MCF 10A (cell line): ENCODE results near the gene NEBL. TPM values are rescaled to one million over a fixed set of nuclear protein-coding genes. Genes with fewer than 3 reads are reported as not detected.

ENCODE experiments used
- BruUV-seq: library from RNA; stranded (reverse); fragments of 400-500 nt; replicated peaks from 2 replicates; lab custom pipeline; 2021; lab: Mats Ljungman, UMichigan
- CTCF ChIA-PET: fragments of 300-600 bp; sonication (Branson Sonifier 250); formaldehyde crosslinking; extraction: SDS; loops from one replicate; lab custom pipeline; 2021; ENCODE audit warnings: antibody characterized with exemption, inconsistent platforms; lab: Yijun Ruan, JAX
- POLR2A ChIA-PET: fragments of 300-600, 350-650 bp; sonication (Branson Sonifier 250); formaldehyde crosslinking; extraction: SDS; loops from one replicate; lab custom pipeline; 2020; ENCODE audit warnings: antibody characterized with exemption, inconsistent platforms; lab: Yijun Ruan, JAX
- DNase-seq: peaks from one replicate; pipeline ENCODE4 v3.0.0-alpha.2; 2018; ENCODE audit not compliant: unreplicated experiment
- H3K27ac Mint-ChIP-seq: one replicate; pipeline ENCODE4 v1.8.0; 2022; ENCODE audit warnings: mild to moderate bottlenecking, low read depth, mixed read lengths; ENCODE audit not compliant: unreplicated experiment
- H3K27me3 Mint-ChIP-seq: one replicate; pipeline ENCODE4 v1.8.0; 2022; ENCODE audit warnings: mixed read lengths; ENCODE audit not compliant: insufficient read depth, unreplicated experiment
- H3K36me3 Mint-ChIP-seq: one replicate; pipeline ENCODE4 v1.8.0; 2022; ENCODE audit warnings: mild to moderate bottlenecking, moderate library complexity, mixed read lengths; ENCODE audit not compliant: insufficient read depth, unreplicated experiment
- H3K4me1 Mint-ChIP-seq: one replicate; pipeline ENCODE4 v1.8.0; 2022; ENCODE audit warnings: mixed read lengths; ENCODE audit not compliant: insufficient read depth, unreplicated experiment
- H3K4me3 Mint-ChIP-seq: one replicate; pipeline ENCODE4 v1.8.0; 2022; ENCODE audit warnings: mild to moderate bottlenecking, moderate library complexity, mixed read lengths; ENCODE audit not compliant: unreplicated experiment
- H3K9me3 Mint-ChIP-seq: one replicate; pipeline ENCODE4 v1.8.0; 2022; ENCODE audit warnings: mixed read lengths; ENCODE audit not compliant: unreplicated experiment
- intact Hi-C: fragments of 100-400 bp; cut with micrococcal nuclease; formaldehyde crosslinking; loops from 2 replicates; pipeline ENCODE4 v1.14.1; 2022
- total RNA-seq: library from RNA; stranded (reverse); gene quantifications from 2 replicates; pipeline ENCODE4 v1.2.3, GENCODE V29; 2022
- TF ChIP-seq, protein P1 (sequence below): fragments of 200-600 bp; IDR thresholded peaks from one replicate; pipeline ENCODE4 v1.8.0; 2022; ENCODE audit warnings: antibody characterized with exemption, mild to moderate bottlenecking; ENCODE audit not compliant: unreplicated experiment

NEBL gene
- total RNA-seq, 1 experiment from 2014 or later, result 30.6 TPM

DNA sequence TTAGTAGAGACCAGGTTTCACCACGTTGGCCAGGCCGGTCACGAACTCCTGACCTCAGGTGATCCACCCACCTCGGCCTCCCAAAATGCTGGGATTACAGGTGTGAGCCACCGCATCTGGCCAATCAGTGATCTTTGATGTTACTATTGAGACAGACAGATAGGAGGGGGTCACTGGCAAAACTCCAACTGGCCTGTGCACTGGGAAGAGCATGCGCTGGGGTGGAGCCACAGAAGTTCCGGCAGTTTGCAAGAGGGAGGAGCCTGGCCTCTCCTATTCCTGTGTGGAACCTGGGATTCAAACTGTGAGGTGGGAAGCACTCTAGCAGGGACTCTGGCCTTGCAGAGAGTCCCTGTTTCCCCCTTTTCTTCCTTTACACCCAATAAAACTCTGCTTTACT, 60.7 kb downstream of the NEBL start:
- TF ChIP-seq, protein P1, sequence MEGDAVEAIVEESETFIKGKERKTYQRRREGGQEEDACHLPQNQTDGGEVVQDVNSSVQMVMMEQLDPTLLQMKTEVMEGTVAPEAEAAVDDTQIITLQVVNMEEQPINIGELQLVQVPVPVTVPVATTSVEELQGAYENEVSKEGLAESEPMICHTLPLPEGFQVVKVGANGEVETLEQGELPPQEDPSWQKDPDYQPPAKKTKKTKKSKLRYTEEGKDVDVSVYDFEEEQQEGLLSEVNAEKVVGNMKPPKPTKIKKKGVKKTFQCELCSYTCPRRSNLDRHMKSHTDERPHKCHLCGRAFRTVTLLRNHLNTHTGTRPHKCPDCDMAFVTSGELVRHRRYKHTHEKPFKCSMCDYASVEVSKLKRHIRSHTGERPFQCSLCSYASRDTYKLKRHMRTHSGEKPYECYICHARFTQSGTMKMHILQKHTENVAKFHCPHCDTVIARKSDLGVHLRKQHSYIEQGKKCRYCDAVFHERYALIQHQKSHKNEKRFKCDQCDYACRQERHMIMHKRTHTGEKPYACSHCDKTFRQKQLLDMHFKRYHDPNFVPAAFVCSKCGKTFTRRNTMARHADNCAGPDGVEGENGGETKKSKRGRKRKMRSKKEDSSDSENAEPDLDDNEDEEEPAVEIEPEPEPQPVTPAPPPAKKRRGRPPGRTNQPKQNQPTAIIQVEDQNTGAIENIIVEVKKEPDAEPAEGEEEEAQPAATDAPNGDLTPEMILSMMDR, result no peak
- DNase-seq, result no peak
- ChIA-PET CTCF (no interaction called here), POLR2A (no interaction called here)
- Mint-ChIP-seq H3K36me3 (peaks cover 27% of the 10 kb centered on the region), H3K4me1 (peaks cover 6% of the 10 kb centered on the region), H3K4me3 (no peak overlapping the region), H3K27ac (no peak overlapping the region), H3K27me3 (no peaks in the 10 kb centered on the region), H3K9me3 (no peaks in the 10 kb centered on the region)
- no TSS peak for BruUV-seq
- intact Hi-C loops, result no loop called here

DNA sequence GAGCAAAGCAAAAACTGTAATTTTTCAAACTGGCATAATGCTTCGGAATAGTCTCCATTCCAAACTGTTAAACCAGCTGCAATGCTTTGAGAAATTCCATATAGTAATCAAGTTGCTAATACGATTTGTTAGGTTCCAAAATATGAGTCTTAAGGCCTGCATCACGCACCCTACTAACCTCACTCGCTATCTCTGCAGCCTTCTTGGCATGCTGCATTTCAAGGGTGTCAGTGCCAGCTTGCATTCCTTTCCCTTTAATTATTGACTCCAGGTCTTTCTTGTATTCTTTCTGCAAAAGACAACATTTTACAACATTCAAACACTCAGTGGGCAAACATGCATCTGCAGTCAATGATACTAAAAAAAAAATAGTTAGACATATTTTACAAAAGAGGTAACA, 61.8 kb downstream of the NEBL start:
- DNase-seq, result no peak
- H3K36me3 Mint-ChIP-seq, result peaks cover 37% of the 10 kb centered on the region
- POLR2A ChIA-PET, result interaction anchor here (0.6 kb wide), 1 partner anchor 899 kb away, joined by 4 read pairs; no protein-coding TSS in a partner anchor
- peaks cover 6% of the 10 kb centered on the region for H3K4me1 Mint-ChIP-seq
- no peak overlapping the region for H3K27ac Mint-ChIP-seq
- intact Hi-C loops, result no loop called here
- no peaks in the 10 kb centered on the region for H3K27me3 Mint-ChIP-seq
- H3K4me3 Mint-ChIP-seq, result no peak overlapping the region
- BruUV-seq, result no TSS peak
- CTCF ChIA-PET, result interaction anchor here (0.5 kb wide), 1 partner anchor 27 kb away, joined by 5 read pairs; no protein-coding TSS in a partner anchor
- no peaks in the 10 kb centered on the region for H3K9me3 Mint-ChIP-seq
- TF ChIP-seq, protein P1, result no peak

DNA sequence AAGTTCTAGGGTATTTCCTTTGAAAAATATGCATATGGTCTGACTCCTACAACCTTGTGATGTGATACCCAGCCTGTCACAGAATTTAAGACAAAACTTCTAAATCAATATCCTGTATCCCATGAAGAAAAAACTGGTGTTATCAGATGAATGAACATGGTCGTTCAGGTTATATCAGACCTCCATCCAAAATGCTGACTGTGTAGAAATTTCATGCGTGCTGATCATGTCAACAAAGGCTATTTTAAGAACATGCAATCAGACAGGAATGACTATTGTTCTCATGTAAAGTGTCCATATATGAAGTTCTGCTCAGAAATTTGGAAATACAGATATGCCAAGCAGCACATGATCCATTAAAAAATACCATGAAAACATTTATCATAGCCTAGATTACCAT, 62.3 kb downstream of the NEBL start:
- H3K9me3 Mint-ChIP-seq, result no peaks in the 10 kb centered on the region
- H3K4me3 Mint-ChIP-seq, result no peak overlapping the region
- ChIA-PET CTCF (interaction anchor here (0.5 kb wide), 1 partner anchor 18 kb away, joined by 4 read pairs; no protein-coding TSS in a partner anchor), POLR2A (no interaction called here)
- no peak for DNase-seq
- TF ChIP-seq, protein P1, result no peak
- H3K27me3 Mint-ChIP-seq, result no peaks in the 10 kb centered on the region
- H3K27ac Mint-ChIP-seq, result no peak overlapping the region
- H3K4me1 Mint-ChIP-seq, result peaks cover 6% of the 10 kb centered on the region
- no TSS peak for BruUV-seq
- intact Hi-C loops, result no loop called here
- H3K36me3 Mint-ChIP-seq, result peaks cover 42% of the 10 kb centered on the region

DNA sequence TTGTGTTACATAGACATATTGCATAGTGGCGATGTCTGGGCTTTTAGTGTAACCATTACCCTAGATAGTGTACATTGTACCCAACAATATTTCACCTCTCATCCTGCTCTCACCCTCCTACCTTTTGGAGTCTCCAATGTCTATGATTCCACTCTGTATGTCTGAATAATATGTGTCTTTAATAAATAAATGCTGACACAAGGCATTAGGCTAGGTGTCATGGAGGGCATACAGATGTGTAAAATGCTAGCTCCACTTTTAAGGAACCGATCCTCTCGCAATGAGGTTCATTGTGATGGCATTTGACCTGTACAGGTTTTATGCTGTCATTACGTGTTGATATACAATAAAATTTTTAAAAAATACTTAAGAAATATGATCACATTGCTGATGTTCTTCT, 74.3 kb downstream of the NEBL start:
- intact Hi-C loops, result no loop called here
- Mint-ChIP-seq H3K4me1 (peaks cover 2% of the 10 kb centered on the region), H3K4me3 (no peak overlapping the region), H3K27me3 (no peaks in the 10 kb centered on the region), H3K36me3 (peaks cover 18% of the 10 kb centered on the region), H3K27ac (no peak overlapping the region), H3K9me3 (no peaks in the 10 kb centered on the region)
- TF ChIP-seq, protein P1, result no peak
- no TSS peak for BruUV-seq
- DNase-seq, result no peak
- CTCF ChIA-PET, result no interaction called here
- POLR2A ChIA-PET, result no interaction called here
